ENCODE measurements around the gene MOSPD3.

The MOSPD3 gene

DNA sequence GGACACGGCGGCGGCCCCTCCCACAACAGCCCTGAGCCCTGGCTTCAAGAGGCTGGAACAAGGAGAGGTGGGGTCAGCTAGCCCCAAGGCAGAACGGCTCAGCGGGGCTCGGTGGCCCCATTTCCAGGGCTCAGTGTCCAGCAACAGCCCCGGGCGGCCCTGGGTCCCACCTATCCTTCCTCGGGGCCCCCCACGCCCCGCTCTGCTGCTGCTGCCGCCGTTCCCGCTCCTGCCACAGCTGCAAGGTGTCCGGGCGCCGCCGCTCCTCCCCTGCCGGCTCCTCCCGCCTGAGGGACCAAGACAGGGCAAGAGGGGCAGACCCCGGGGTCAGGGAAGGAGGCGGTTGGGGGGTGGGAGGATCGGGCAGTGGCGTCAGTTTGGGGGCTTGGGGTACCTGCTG is 35.2 kb upstream of the MOSPD3 start:
- TF ChIP-seq, protein P1, sequence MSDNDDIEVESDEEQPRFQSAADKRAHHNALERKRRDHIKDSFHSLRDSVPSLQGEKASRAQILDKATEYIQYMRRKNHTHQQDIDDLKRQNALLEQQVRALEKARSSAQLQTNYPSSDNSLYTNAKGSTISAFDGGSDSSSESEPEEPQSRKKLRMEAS (IDR thresholded peaks at IDR 0.05), result no peak
- TF ChIP-seq TEAD4 (IDR thresholded peaks at IDR 0.05), result no peak

- no peak for TF ChIP-seq USF1 (IDR thresholded peaks at IDR 0.05)
- no peak for TF ChIP-seq FOXM1 (IDR thresholded peaks at IDR 0.05; ENCODE audit: borderline replicate concordance, low read depth)
- TF ChIP-seq EGR1 (IDR thresholded peaks at IDR 0.05), result no peak
- no peak for TF ChIP-seq TAF1 (IDR thresholded peaks at IDR 0.05; ENCODE audit: low read depth)
- TF ChIP-seq, protein P1 (IDR thresholded peaks at IDR 0.05), result no peak
- TF ChIP-seq, protein P2, sequence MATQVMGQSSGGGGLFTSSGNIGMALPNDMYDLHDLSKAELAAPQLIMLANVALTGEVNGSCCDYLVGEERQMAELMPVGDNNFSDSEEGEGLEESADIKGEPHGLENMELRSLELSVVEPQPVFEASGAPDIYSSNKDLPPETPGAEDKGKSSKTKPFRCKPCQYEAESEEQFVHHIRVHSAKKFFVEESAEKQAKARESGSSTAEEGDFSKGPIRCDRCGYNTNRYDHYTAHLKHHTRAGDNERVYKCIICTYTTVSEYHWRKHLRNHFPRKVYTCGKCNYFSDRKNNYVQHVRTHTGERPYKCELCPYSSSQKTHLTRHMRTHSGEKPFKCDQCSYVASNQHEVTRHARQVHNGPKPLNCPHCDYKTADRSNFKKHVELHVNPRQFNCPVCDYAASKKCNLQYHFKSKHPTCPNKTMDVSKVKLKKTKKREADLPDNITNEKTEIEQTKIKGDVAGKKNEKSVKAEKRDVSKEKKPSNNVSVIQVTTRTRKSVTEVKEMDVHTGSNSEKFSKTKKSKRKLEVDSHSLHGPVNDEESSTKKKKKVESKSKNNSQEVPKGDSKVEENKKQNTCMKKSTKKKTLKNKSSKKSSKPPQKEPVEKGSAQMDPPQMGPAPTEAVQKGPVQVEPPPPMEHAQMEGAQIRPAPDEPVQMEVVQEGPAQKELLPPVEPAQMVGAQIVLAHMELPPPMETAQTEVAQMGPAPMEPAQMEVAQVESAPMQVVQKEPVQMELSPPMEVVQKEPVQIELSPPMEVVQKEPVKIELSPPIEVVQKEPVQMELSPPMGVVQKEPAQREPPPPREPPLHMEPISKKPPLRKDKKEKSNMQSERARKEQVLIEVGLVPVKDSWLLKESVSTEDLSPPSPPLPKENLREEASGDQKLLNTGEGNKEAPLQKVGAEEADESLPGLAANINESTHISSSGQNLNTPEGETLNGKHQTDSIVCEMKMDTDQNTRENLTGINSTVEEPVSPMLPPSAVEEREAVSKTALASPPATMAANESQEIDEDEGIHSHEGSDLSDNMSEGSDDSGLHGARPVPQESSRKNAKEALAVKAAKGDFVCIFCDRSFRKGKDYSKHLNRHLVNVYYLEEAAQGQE (IDR thresholded peaks at IDR 0.05; ENCODE audit: low read depth), result no peak
- TF ChIP-seq ZBTB7A (IDR thresholded peaks at IDR 0.05; ENCODE audit: low read depth), result no peak
- no peak for TF ChIP-seq EP300 (IDR thresholded peaks at IDR 0.05; ENCODE audit: borderline replicate concordance)
- TF ChIP-seq NFIC (IDR thresholded peaks at IDR 0.05), result no peak
- TF ChIP-seq YY1 (IDR thresholded peaks at IDR 0.05; ENCODE audit: low read depth), result no peak
- TF ChIP-seq TCF12 (IDR thresholded peaks at IDR 0.05; ENCODE audit: low read depth), result no peak
- no peak for TF ChIP-seq TEAD4 (IDR thresholded peaks at IDR 0.05)
- no peak for TF ChIP-seq RAD21 (IDR thresholded peaks at IDR 0.05; ENCODE audit: low read depth)
- no peak for TF ChIP-seq CEBPB (IDR thresholded peaks at IDR 0.05)
- no peak for TF ChIP-seq CREB1 (IDR thresholded peaks at IDR 0.05; ENCODE audit: low read depth)
Measured at GRCh38 chr7:100577507-100577906, 34.8 kb upstream of the MOSPD3 start.

DNA sequence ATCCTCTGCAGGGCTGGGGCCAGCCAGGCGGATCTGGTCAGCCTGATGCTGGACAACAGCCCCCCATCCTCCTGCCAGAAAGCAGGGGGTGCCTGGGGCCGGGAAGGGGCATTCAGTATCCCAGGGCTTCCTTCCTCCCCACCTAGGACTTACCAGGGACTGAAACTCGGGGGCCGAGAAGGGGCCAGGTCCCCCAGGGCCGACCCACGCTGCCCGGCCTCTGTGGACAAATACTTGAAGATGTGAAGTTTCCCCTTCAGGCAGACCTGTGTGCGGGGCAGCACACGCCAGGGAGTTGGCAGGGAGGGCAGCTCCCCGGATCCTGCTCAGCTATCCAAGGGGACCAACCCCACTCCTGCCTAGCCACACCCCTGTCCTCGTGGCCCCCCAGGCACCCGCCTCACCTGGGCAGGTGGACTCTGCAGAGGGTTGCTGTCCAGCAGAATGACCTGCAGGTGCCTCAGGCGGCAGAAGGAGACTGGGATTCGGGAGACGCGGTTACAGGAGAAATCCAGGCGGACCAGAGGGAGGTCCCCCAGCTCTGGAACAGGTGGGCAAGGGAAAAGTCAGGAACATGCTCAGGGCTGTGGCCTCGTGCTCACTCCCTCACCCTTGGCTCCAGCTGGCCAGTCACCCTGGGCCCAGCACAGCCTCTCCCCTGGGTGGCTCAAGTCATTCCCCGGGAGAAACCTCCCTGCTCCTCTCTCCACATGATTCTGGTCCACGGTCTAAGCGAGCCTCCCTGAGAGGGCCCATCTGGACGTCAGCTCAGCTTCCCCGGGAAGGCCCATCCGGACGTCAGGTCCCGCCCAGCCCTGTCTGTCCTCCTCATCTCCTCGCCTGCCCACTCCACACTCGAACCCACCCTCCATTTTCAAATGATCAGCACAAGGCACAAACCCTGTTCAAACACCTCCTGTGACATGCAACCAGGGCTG is 33.8 kb upstream of the MOSPD3 start:
- no peak for TF ChIP-seq TCF12 (IDR thresholded peaks at IDR 0.05; ENCODE audit: low read depth)
- TF ChIP-seq EGR1 (IDR thresholded peaks at IDR 0.05), result no peak
- no peak for TF ChIP-seq FOXM1 (IDR thresholded peaks at IDR 0.05; ENCODE audit: borderline replicate concordance, low read depth)
- TF ChIP-seq, protein P2 (IDR thresholded peaks at IDR 0.05; ENCODE audit: low read depth), result no peak
- no peak for TF ChIP-seq NFIC (IDR thresholded peaks at IDR 0.05)
- TF ChIP-seq YY1 (IDR thresholded peaks at IDR 0.05; ENCODE audit: low read depth), result no peak
- no peak for TF ChIP-seq TEAD4 (IDR thresholded peaks at IDR 0.05)
- no peak for TF ChIP-seq ZBTB7A (IDR thresholded peaks at IDR 0.05; ENCODE audit: low read depth)
- TF ChIP-seq CEBPB (IDR thresholded peaks at IDR 0.05), result no peak
- TF ChIP-seq CREB1 (IDR thresholded peaks at IDR 0.05; ENCODE audit: low read depth), result no peak
- TF ChIP-seq RAD21 (IDR thresholded peaks at IDR 0.05; ENCODE audit: low read depth), result no peak
- TF ChIP-seq, protein P1 (IDR thresholded peaks at IDR 0.05), result no peak
- no peak for TF ChIP-seq USF1 (IDR thresholded peaks at IDR 0.05)
- no peak for TF ChIP-seq TAF1 (IDR thresholded peaks at IDR 0.05; ENCODE audit: low read depth)

GRCh38 chr7:100580466-100581283 is 31.7 kb upstream of the MOSPD3 start:
- TF ChIP-seq YY1 (IDR thresholded peaks at IDR 0.05; ENCODE audit: low read depth) (no peak), EP300 (IDR thresholded peaks at IDR 0.05; ENCODE audit: borderline replicate concordance) (no peak), NFIC (IDR thresholded peaks at IDR 0.05) (no peak), FOXM1 (IDR thresholded peaks at IDR 0.05; ENCODE audit: borderline replicate concordance, low read depth) (no peak), USF1 (IDR thresholded peaks at IDR 0.05) (no peak)
